Esophagus squamous epithelium (tissue), 4 donors: Measurements from ENCODE around the gene CRHR1.

Source experiments
- CTCF ChIP-seq, 6 experiments: fragments of 450-650 bp in 4 of 6; fragments of 200-600 bp in 2 of 6; sonication (generic) in 2 of 6; IDR thresholded peaks; one replicate each; pipeline ENCODE4 v1.5.1; 2016 to 2019; ENCODE audit warnings: antibody characterized with exemption in 6 of 6, mild to moderate bottlenecking in 4 of 6, moderate library complexity in 4 of 6
- POLR2A ChIP-seq, 4 donors: fragments of 450-650 bp; IDR thresholded peaks; one replicate each; pipeline ENCODE4 v1.6.1; 2017; ENCODE audit warnings: antibody characterized with exemption in 4 of 4, mild to moderate bottlenecking in 4 of 4, moderate library complexity in 3 of 4

- TF ChIP-seq CTCF (IDR thresholded peaks at IDR 0.05) (no peak), POLR2A (IDR thresholded peaks at IDR 0.05) (no peak)
Observed at GRCh38 chr17:45834471-45835396, 50.6 kb downstream of the CRHR1 start.
